DOHH2 (cell line): Measurements from ENCODE around the gene PSENEN.

ENCODE experiments used
- CTCF ChIP-seq: fragments of 200-600 bp; sonication (generic); IDR thresholded peaks from one replicate; pipeline ENCODE4 v1.5.1; 2014; ENCODE audit warnings: antibody characterized with exemption, mild to moderate bottlenecking, low read depth, low read length; ENCODE audit not compliant: poor library complexity, severe bottlenecking
- EZH2phosphoT487 ChIP-seq: fragments of 200-600 bp; sonication (generic); IDR thresholded peaks from 2 replicates; pipeline ENCODE4 v1.6.1; 2017; ENCODE audit warnings: borderline replicate concordance, mild to moderate bottlenecking, antibody characterized with exemption, low read length, moderate library complexity, mixed read lengths

DNA sequence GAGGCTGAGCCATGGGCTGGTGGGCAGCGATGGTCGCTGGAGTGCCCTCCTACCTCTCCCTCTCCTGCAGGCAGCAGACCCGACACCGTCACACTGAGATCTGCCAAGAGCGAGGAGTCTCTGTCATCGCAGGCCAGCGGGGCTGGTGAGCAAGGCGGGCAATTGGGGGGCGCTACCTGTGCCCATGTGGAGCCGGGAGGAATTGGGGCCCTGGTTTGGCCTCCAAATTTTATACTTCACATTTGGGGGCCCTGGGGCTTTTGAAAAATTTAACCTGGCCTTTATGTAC lies 39.8 kb downstream of the PSENEN start:
- no peak for TF ChIP-seq EZH2phosphoT487
- no peak for TF ChIP-seq CTCF
